Endodermal cell (in vitro differentiated cells): ENCODE results near the gene SLFN13. TPM values are rescaled to one million over a fixed set of nuclear protein-coding genes. Genes with fewer than 3 reads are reported as not detected.
A peak's percentile ranks its signal among the peaks of the same experiment; 100 is the strongest.

Source experiments
- DNase-seq: peaks from one replicate; pipeline ENCODE4 v3.0.0-alpha.2; 2017
- H3K27ac ChIP-seq: 2 replicates; pipeline ENCODE4 v1.5.1; 2013; ENCODE audit warnings: mild to moderate bottlenecking, low read depth, low read length, moderate library complexity
- H3K27me3 ChIP-seq: 2 replicates; pipeline ENCODE4 v1.6.1; 2013; ENCODE audit warnings: mild to moderate bottlenecking, low read length, moderate library complexity; ENCODE audit not compliant: insufficient read depth, control insufficient read depth, poor library complexity, severe bottlenecking
- H3K36me3 ChIP-seq: 2 replicates; pipeline ENCODE4 v1.7.0; 2013; ENCODE audit warnings: mild to moderate bottlenecking, low read length, moderate library complexity; ENCODE audit not compliant: control insufficient read depth, insufficient read depth
- H3K4me1 ChIP-seq: one replicate; pipeline ENCODE4 v1.7.0; 2013; ENCODE audit warnings: low read length; ENCODE audit not compliant: control insufficient read depth, insufficient read depth
- H3K4me3 ChIP-seq: 2 replicates; pipeline ENCODE4 v1.5.1; 2013; ENCODE audit warnings: mild to moderate bottlenecking, low read length, moderate library complexity
- H3K9ac ChIP-seq: 2 replicates; pipeline ENCODE4 v1.6.1; 2013; ENCODE audit warnings: mild to moderate bottlenecking, low read length, moderate library complexity; ENCODE audit not compliant: poor library complexity, severe bottlenecking; ENCODE audit errors: extremely low read depth
- H3K9me3 ChIP-seq: 2 replicates; pipeline ENCODE4 v1.6.1; 2013; ENCODE audit warnings: mild to moderate bottlenecking, low read length, moderate library complexity; ENCODE audit not compliant: control insufficient read depth
- H3K27ac Mint-ChIP-seq: 2 replicates; pipeline ENCODE4 v1.8.0; 2020; ENCODE audit warnings: mixed read lengths
- H3K27me3 Mint-ChIP-seq: 2 replicates; pipeline ENCODE4 v1.8.0; 2021; ENCODE audit warnings: mild to moderate bottlenecking, mixed read lengths; ENCODE audit not compliant: insufficient read depth
- H3K36me3 Mint-ChIP-seq: 2 replicates; pipeline ENCODE4 v1.8.0; 2020; ENCODE audit warnings: low read depth, mixed read lengths
- H3K4me1 Mint-ChIP-seq: 2 replicates; pipeline ENCODE4 v1.8.0; 2020; ENCODE audit warnings: mixed read lengths
- H3K4me3 Mint-ChIP-seq: 2 replicates; pipeline ENCODE4 v1.8.0; 2020; ENCODE audit warnings: mild to moderate bottlenecking, moderate library complexity, mixed read lengths
- H3K9me3 Mint-ChIP-seq: 2 replicates; pipeline ENCODE4 v1.8.0; 2020; ENCODE audit warnings: mild to moderate bottlenecking, mixed read lengths
- WGBS, 2 experiments: methylation state at CpG; one replicate each; pipeline versions ENCODE4 v1.1.5 to v1.1.7; 2013; ENCODE audit warnings: missing lambda C conversion rate in 2 of 2, mixed read lengths in 1 of 2; ENCODE audit not compliant: insufficient coverage in 1 of 2, insufficient read length in 1 of 2; 5-methylcytosine and 5-hydroxymethylcytosine counted together
- total RNA-seq, 2 donors: library from RNA; stranded (reverse); fragmentation: NEBNext Ultra II Directional in 1 of 2; extraction: Animal tissue kit (Norgen Biotek cat#: 25700) in 1 of 2; gene quantifications; 2 replicates in 1 of 2; 3 replicates in 1 of 2; pipeline ENCODE4 v1.2.1, GENCODE V29; 2021
- TF ChIP-seq, protein P1 (sequence below): fragments of 200-600 bp; sonication (generic); conservative IDR thresholded peaks from 2 replicates; pipeline ENCODE4 v1.5.0; 2021; ENCODE audit warnings: antibody characterized with exemption, mild to moderate bottlenecking

Gene SLFN13
- total RNA-seq, 2 donors from 2014 or later: 27.4 to 58.7 TPM

DNA sequence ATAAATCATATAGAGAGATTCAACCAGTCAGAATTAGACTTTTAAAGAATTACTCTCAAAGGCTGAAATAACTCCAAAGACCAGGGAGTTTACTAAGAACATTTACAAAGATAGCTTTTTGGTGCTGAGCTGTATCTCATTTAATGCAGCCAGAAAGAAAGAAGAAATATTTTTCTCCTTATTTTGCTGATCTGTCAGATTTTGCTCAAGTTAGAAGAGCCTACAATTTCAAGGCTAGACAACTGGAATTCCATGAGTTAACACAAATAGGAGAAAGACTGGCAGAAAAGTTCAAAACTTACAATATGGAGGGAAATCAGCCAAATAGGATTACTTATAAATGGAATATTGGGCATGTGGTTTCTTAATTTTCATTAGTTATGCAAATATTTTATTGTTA is 10.1 kb downstream of the SLFN13 start:
- Mint-ChIP-seq H3K4me1 (no peaks in the 10 kb centered on the region), H3K27ac (no peak overlapping the region), H3K9me3 (peaks cover 3% of the 10 kb centered on the region), H3K4me3 (no peak overlapping the region), H3K36me3 (no peaks in the 10 kb centered on the region), H3K27me3 (peaks cover 3% of the 10 kb centered on the region)
- H3K27me3 ChIP-seq: no peaks in the 10 kb centered on the region
- H3K4me1 ChIP-seq: no peaks in the 10 kb centered on the region
- H3K4me3 ChIP-seq: no peak overlapping the region
- H3K36me3 ChIP-seq: no peaks in the 10 kb centered on the region
- DNase-seq: no peak
- no peak overlapping the region for H3K27ac ChIP-seq
- H3K9me3 ChIP-seq: no peaks in the 10 kb centered on the region
- H3K9ac ChIP-seq: no peak overlapping the region
- TF ChIP-seq, protein P1, sequence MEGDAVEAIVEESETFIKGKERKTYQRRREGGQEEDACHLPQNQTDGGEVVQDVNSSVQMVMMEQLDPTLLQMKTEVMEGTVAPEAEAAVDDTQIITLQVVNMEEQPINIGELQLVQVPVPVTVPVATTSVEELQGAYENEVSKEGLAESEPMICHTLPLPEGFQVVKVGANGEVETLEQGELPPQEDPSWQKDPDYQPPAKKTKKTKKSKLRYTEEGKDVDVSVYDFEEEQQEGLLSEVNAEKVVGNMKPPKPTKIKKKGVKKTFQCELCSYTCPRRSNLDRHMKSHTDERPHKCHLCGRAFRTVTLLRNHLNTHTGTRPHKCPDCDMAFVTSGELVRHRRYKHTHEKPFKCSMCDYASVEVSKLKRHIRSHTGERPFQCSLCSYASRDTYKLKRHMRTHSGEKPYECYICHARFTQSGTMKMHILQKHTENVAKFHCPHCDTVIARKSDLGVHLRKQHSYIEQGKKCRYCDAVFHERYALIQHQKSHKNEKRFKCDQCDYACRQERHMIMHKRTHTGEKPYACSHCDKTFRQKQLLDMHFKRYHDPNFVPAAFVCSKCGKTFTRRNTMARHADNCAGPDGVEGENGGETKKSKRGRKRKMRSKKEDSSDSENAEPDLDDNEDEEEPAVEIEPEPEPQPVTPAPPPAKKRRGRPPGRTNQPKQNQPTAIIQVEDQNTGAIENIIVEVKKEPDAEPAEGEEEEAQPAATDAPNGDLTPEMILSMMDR: no peak

DNA sequence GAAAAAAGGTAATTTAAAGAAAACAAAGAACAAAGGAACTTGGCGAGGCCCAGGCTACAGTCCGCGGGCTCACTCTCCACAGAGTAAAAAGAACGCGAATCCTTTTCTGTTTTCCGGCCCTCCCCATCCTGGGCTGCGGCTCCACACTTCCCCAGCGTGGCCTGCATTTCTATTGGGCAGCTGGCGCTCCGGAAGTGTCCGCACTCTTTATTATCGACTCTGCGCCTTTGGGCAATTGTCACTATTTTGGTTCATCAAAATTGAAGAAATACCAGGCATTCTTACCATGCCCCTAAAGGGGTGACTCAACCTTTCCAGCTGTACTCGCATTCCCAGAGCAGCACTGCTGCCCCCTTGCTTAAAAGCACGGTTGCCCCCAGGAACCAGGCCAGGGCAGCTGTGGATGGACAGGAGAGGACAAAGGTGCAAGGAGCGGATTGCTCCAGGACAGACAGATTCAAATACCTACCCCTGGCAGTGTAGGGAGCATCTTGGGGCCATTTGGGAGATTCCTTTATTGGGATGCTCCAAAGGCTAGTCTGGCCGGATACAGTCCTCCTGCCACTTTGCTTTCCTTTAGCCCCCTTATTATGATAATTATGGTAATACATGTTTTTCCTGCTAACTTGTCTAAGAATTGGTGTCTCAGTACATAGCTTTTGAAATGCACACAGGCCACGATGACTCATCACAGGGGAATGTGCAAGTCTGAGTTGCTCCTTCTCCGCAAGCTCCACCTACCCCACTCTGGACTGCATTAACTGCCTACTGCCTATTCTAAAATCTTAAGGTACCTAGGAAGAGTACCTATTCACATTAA is 15.3 kb downstream of the SLFN13 start:
- TF ChIP-seq, protein P1: peak; percentile 46
- no peaks in the 10 kb centered on the region for H3K4me1 Mint-ChIP-seq
- H3K27me3 Mint-ChIP-seq: peaks cover 5% of the 10 kb centered on the region
- no peak overlapping the region for H3K4me3 ChIP-seq
- H3K4me1 ChIP-seq: no peaks in the 10 kb centered on the region
- no peak overlapping the region for H3K9ac ChIP-seq
- H3K27ac ChIP-seq: peak overlapping the region; percentile 82
- no peaks in the 10 kb centered on the region for H3K27me3 ChIP-seq
- WGBS, 2 experiments: 78 to 80% methylated on average over 17 to 19 of the region's 19 CpGs
- peaks cover 6% of the 10 kb centered on the region for H3K9me3 Mint-ChIP-seq
- no peaks in the 10 kb centered on the region for H3K36me3 ChIP-seq
- H3K4me3 Mint-ChIP-seq: peak overlapping the region; percentile 47
- peak overlapping the region; percentile 89 for H3K27ac Mint-ChIP-seq
- H3K9me3 ChIP-seq: no peaks in the 10 kb centered on the region
- no peaks in the 10 kb centered on the region for H3K36me3 Mint-ChIP-seq
- peak; percentile 93 for DNase-seq

DNA sequence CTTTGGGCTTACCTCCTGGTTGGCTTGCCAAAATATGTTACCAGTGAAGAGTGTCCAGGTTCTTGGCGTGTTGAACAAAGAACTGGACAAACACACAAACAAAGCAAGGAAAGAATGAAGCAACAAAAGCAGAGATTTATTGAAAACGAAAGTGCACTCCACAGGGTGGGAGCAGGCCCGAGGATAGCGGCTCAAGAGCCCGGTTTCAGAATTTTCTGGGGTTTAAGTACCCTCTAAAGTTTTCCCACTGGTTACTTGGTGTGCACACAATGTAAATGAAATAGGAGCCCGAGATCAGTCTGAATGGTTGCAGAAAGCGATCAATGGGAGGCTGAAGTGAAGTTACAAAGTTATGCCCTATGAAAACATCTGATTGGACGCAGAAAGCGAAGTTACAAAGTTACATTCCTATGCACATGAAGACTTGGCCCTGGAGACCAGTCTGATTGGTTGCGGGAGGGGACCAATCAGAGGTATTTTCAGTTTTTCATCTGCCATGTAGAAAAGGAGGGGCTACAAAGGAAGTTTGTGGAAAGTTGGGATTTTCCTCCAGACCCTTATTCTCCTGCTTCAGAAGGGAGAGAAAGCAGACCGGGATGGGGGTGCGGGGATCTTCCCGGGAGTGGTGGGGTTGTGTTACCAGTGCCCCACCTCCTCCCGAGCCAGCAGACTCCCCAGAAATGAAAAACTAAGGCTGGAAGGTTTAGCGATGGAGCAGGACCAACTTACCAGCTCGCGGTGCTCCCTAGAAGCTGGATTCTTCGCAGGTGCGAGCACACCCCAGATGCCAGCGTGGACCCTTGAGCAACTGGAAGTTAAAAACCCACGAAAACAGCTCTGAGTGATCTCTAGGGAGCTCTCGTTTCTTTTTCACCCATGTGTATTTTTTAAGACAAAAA is 16.1 kb downstream of the SLFN13 start, which contains the start of gene SLFN12:
Gene SLFN12 (minus strand): TSS at position 325 of the 899 bp plus-strand sequence. CDS start 9,472 bp downstream, outside the sequence.
- H3K9ac ChIP-seq: no peak within 1 kb of the TSS
- TF ChIP-seq, protein P1: no peak
- H3K27ac ChIP-seq: peak within 1 kb of the TSS; percentile 82

More for the DNA sequence above, 16.1 kb downstream of the SLFN13 start, which contains the start of gene SLFN12:
- Mint-ChIP-seq H3K27me3 (peaks cover 5% of the 10 kb centered on the region), H3K4me3 (peak within 1 kb of the TSS; percentile 47), H3K36me3 (no peaks in the 10 kb centered on the region), H3K27ac (peak within 1 kb of the TSS; percentile 89), H3K9me3 (peaks cover 6% of the 10 kb centered on the region), H3K4me1 (no peaks in the 10 kb centered on the region)
- H3K9me3 ChIP-seq: no peaks in the 10 kb centered on the region
- 82 to 86% methylated on average over 18 to 22 of the region's 22 CpGs for WGBS, 2 experiments
- DNase-seq: peak; percentile 65
- H3K4me3 ChIP-seq: no peak within 1 kb of the TSS
- no peaks in the 10 kb centered on the region for H3K36me3 ChIP-seq
- H3K4me1 ChIP-seq: no peaks in the 10 kb centered on the region
- no peaks in the 10 kb centered on the region for H3K27me3 ChIP-seq
